AG08395 (cell line): Measurements from ENCODE around the gene MOB2.

Source experiments
- DNase-seq: peaks from one replicate; pipeline ENCODE4 v3.0.0; 2012; ENCODE audit warnings: mixed read lengths, low spot score

The MOB2 gene

DNA sequence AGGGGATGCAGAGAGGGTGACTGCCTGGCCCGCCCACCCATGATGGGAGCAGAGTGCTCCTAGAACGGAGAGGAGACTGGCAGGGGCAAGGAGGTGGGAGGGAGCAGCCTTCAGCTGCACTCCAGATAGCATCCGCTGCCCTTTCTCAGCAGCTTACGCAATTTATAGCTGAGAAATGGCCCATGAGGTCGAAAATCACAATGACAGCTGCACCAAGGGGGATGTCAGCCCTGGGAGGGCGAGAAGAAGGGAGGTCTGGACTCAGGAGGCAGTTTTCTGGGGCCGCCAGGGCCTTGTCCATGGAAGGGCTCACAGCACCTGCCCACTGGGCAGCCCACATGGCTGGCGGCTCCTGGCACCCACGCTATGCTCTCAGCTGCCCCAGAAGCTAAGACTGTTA is 17.6 kb upstream of the MOB2 start:
- DNase-seq, result no peak

DNA sequence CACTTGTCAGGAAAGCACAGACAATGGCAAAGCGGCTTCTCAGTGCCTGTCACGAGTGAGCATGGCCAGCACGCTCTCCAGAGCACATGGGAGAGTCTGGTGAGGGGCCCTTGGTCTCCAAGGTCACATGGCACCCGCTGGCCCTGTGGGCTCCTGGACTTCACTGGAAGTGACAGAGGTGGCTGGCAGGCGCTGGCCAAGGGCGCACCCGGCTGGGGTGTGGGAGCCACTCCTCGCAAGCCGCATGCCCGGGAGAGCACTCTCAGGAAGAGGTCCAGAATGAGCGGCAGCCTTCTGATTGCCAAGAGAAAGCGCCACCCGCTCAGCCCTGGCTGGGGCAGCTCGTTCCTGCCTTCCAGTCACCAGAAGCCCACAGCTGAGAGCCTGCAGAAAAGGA is 17.1 kb upstream of the MOB2 start:
- no peak for DNase-seq

DNA sequence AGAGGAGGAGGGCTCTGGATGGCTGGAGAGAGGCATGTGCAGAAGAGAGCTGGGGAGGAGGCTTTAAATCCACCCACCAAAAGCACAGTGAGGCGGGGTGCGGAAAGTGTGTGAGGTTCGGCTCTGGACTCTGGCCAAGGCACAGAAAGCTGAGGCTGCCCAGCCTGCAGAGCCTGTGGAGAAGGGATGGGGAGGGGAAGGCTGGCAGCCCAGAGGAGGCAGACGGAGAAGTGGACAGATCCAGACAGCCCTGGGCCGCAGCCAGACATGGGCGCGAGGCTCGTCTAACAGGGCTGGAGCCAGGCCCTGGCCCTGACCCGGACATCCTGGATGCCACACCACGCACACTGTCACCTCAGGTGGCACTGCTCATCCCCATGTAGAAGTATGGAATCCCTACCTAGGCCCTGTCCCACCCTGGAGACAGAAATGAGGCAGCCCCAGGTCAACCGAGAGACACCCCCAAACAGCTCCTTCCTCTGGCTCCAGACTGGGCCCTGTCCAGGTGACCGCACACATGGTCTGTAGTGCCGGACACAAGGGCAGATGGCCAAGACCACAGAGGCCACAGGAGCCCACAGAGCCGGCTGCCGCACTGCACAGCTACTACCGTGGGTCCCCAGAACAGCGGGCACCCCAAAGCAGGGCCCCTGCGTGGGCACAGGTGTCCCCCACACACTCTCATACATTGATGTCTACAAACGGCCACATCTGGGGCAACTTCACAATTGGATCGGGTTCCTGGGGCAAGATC is 16.6 kb upstream of the MOB2 start:
- no peak for DNase-seq

DNA sequence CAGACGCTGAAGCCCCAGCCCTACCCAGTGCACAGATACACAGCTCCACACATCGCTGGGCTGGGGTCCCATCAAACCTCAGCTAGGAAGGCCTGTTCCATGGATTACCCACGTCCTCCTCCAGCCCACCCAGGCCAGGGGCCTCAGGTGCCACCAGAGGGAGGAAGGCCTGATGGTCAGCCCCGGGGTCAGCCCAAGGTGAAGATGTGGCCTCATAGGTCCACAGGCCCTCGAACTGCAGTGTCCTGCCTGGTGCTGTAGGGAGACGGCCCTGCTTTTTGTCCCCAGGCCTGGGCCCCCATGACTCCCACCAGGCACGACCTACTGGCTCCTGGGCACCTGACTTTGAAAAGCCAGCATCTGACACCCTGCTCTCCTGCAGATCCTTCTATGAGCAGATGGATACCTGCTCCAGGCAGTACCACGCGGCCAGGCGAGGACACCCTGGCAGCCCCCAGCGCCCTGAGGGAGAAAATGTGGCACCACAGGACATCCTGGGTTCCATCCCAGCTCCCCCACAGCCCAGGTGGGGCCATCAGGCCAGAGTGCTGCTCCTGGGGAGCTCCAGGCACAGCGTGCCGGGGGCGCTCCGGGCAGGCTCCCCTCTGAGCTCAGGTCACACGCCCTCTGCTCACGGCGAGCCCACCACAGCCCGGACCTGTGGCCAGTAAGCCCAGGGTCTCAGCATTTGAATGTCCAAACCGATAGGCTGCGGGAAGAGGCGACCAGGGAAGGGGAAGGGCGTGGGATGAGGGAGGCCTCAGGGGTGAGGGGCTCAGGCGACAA is 15.8 kb upstream of the MOB2 start:
- DNase-seq, result no peak

DNA sequence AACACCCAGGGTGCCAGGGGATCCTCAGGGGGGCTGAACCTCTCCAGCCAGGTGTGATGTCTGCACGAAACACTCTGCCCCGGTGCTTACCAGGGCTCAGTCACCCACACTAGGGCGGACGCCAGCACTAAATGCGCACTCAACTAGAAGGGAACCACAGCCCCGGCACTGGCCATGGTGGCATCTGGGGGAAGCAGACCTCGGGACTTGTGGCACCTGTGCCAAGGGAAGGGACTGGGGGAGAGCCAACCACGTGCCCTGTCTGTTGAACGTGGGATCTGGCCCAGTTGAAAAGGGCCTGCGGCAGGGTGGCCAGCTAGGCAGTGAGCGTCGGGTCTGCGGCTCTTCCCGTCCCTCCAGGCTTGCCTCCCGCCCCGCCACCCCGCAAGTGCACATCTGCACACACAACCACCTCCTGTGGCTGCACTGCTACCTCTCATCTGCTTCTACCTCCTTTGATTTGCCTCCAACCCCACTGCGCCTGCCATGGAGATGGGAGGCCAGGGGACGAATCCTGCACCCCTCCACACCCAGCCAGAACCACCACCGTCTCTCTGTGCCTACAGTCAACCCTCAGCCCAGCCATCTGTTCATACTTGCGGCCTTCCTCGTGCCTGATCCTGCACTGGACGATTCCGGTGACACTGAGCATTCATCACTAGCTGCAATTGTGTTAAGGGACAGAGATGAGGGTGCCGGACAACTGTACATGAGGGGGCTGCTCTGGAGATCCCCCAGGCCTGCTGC is 15.0 kb upstream of the MOB2 start:
- no peak for DNase-seq

DNA sequence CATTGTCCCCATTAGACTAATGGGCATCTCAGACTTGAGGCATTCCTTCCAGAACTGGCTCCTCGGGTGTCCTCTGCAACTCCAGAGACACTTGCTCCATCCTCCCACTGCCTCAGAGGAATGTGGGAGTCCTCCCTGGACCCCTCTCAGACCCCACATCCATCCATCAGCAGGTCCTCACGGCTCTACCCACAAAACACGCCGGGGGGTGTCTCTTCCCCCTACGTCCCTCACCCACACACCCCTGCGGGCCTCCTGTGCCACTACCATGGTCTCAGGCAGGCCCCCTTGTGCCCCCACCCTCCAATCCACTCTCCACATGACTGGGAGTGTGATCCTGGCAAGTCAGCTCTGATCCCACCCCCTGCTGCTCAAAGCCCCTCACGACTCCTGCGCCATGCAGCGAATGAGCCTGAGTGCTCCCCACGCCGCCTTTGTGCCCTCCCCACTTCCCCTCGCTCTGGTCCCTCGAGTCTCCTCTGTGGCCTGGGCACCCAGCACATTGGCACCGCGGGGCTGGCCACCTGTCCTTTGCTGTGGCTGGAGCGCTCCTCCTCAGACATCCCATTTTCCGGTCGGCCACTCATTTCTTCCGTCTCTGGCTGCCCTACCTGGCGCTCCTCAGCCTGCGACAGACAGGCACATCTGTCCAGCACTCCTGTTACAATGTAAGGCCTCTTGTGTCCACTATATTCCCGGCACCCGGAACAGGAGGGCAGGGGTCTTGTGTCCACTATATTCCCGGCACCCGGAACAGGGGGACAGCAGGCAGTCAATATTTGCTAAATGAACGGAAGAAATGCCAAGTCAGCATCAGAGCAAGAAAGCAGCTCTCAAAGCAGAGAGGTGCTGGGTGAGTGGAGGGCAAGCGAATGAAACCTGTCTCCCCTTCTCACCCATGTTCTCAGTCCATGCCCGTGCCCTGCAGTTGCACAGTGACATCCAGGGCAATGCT is 14.2 kb upstream of the MOB2 start:
- DNase-seq, result no peak

DNA sequence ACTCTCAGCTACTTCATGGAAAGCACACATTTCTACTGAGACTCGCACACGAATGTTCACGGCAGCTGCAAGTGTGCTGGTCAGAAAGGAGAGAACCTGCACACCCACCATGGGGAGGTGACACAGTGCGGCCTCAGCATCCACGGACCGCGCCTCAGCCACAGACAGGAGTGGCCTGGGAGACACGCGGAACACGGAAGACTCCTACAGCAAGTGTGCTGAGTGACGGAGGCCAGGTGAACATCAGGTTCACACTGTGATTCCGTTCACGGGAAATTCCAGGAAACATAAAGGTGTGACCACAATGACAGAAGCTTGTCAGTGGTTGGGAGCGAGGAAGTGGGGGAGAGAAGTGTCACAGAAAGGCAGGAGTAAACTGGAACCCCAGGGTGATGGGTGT is 13.3 kb upstream of the MOB2 start:
- no peak for DNase-seq

DNA sequence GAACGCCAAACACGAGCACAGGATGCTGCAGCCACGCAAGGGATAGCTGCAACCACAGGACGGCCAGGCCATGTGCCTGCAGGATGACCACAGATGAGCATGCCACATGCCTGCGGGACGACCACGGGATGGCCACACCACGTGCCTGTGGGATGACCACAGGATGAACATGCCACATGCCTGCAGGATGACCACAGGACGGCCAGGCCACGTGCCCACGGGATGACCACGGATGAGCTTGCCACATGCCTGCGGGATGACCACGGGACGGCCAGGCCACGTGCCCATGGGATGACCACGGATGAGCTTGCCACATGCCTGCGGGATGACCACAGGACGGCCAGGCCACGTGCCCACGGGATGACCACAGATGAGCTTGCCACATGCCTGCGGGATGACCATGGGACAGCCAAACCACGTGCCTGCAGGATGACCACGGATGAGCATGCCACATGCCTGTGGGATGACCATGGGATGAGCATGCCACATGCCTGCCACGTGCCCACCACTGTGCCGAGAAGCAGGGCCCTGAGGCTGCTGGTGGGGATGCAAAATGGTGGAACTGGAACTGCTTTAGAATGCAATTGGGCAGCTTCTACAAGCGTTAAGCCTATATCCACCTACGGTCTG is 12.8 kb upstream of the MOB2 start:
- DNase-seq, result no peak

DNA sequence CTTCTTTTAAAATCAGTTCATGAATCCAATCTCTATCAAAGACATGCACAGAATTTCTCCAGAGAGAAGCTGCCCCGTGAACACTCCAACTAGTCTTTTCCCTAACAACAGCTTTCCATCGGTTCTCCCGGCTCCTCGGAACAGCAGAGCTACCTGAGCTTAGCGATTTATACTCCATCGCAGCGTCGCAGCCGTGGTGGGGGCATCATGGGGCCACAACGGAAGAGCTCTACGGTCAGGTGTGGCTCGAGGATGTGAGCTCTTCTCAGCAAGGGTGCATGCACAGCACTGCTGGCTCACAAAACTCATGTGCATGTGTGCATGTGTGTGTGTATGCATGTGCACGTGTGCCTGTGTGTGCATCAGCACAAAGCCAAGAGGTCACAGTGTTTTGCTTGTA is 11.7 kb upstream of the MOB2 start:
- no peak for DNase-seq

DNA sequence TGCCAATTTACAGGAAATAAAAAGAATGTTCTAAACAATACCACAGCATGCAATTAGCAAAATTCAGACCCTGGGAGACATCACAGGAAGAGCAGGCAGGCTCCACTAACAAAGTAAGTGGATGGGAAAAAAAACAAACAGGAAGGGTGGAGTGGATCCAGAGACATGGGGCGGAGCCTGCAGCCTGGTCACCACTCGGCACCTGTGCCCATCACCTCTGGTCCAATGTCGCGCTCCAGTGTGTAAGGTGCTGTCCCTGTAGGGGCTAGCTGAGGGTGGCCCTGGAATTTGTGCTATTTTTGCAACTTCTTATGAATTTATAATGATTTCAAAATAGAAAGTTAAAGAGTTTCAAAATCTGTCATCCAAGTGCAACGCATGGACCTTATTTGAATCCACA is 11.0 kb upstream of the MOB2 start:
- no peak for DNase-seq

DNA sequence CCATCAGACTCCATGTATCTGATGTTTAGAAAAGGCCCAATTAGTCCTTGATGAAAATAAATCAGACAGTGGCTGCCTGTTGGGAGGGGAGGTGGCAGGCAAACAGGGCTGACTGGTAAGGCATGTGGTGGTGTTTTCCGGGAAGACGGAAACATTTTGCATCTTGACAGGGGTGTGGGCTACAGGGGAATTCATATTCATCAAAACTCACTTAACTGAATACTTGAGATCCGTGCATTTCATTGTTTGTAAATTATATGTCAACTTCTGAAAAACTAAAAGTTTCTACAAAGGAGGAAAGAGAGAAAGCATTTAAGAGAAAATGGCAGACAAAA is 10.1 kb upstream of the MOB2 start:
- no peak for DNase-seq

DNA sequence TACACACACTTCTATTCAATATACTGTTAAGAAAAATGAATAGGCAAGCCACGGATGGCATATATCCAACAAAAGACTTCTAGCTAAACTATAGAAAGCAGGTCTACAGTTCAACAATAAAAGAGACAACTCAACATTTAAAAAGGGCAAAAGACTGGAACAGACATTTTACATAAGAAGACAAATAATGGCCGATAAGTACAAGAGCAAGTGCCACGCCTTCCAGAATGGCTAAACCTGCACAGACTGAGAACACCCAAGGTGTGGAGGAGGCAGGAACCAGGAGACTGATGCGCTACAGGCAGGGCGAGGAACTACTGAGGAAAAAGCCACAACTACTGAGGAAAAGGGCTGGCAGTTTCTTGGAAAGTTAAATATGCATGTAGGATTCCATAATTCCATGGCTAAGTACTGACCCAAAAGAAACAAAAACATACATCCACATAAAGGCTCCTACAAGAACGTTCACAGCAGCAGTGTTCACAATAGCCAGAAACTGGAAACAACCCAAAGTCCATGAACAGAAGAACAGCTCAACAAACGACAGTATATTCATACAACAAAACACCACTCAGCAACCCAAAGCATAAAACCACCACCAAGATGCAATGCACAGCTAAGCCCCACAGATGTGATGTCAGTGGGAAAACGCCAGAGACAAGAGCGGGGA is 9.6 kb upstream of the MOB2 start:
- DNase-seq, result no peak

DNA sequence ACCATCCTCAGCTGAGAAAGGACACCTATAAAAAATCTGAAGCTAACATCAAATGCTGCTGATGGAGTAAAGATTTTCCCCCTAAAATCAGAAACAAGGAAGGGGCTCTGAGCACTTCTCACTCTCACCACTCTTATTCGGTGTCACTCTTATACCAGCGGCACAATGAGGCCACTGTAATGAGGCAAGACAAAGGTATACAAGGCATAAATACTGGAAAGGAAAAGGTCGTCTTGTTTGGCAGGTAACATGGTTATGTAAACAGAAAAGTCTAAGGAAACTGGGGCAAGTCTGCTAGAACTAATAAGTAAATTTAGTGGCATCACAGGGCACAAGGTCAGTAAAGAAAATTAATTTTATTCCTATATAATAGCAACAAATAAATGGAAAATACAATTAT is 8.1 kb upstream of the MOB2 start:
- DNase-seq, result no peak

DNA sequence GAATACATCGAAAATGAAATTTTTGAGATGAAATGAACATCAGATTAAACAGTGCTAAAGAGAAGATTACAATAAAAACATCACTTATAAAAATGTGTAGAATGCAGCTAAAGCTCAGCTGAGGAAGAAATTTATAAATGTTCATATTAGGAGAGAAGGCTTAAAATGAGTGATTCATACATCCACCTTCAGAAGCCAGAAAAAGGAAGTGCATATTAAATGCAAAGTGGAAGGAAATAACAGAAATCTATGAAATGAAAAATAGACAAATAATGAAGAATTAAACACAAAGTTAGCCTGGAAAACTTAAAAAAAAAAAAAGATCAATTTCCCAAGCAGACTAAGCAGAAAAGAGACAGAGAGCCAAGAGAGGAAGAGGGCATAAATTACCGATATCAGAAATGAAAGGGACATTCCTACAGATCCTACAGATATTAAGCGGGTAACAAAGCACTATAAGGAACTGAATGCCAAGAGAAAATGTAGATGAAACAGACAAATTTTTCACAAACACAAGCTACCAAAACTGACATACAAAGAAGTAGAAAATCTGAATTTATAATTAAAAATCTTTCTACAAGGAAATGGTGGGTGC is 7.2 kb upstream of the MOB2 start:
- no peak for DNase-seq

DNA sequence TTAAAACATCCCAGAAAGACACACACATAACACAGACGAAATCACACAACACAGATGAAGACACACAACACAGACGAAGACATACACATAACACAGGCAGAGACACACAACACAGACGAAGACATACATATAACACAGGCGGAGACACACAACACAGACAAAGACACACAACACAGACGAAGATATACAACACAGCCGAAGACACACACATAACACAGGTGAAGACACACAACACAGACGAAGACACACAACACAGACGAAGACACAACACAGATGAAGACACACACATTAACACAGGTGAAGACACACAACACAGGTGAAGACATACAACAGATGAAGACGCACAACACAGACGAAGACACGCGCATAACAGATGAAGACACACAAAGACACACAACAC is 4.8 kb upstream of the MOB2 start:
- no peak for DNase-seq

DNA sequence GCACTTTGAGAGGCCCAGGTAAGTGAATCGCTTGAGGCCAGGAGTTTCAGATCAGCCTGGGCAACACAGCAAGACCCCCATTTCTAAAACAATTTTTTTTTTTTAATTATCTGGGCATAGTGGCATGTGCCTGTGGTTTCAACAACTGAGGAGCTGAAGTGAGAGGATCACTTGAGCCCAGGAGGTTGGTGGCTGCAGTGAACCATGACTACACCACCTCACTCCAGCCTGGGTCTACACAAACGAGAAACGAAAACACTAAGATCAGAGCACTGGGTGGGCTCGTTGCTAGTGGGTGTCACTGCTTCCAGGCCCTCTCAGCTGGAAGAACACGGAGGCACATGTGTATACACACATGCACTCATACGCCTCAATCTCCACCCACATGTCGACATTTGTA is 4.1 kb upstream of the MOB2 start:
- DNase-seq, result no peak

DNA sequence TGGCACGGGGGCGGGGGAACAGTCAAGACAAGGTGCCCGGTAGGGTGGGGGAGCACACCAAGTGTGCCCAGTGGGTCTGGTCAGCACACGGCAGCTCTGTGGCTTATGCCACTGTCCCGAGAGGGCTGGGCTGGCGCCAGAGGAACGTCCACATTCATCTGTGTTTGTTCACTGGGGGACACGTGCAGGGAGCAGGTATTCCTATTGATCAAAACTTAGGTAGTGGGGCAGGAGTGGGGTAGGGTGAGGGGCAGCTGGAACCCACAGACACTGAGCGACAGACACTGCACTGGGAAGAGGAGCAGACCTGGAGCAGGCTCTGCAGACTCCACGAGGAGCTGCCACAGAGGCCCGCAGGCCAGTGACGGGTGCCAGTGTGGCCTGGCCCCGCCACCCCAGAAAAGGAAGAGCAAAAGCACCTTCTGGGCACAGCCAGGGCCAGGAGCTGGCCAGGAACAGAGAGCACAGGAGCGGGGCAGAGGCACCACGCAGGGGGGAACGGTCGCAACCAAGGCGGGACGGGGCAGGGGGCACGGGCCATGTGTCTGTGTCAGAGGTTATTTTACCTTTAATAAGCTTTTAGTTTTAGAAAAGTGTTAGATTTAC is 2.1 kb upstream of the MOB2 start:
- no peak for DNase-seq

DNA sequence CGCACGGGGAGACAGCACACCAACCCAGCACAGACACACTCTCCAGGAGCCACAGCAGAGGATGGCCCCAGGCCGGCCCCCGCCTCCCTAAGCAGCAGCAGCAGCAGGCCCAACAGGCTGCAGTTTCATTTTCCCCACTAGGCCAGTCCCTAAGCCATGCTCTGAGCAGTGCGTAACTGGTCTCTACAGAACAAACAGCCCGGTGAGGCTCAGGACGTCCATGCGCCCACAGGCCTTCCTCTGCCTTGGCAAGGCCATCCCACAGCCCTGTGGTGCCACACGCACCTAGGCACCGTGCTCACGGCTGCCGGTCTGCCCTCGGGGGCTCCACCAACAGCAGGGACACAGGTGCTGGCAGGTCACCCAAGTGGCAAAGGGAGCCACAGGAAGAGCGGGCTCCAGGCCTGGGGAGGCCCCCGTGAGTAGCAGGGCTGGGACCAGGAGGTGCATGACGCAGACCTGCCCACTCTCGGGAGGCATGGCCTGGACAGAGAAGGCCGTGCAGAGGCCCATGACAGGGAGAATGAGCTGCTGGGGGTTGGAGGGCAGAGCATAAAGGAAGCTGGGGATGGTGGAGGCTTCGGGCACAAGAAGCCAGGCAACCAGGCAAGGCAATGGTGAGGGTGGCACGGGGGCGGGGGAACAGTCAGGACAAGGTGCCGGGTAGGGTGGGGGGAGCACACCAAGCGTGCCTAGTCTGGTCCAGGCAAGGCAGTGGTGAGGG is 1.4 kb upstream of the MOB2 start:
- no peak for DNase-seq

DNA sequence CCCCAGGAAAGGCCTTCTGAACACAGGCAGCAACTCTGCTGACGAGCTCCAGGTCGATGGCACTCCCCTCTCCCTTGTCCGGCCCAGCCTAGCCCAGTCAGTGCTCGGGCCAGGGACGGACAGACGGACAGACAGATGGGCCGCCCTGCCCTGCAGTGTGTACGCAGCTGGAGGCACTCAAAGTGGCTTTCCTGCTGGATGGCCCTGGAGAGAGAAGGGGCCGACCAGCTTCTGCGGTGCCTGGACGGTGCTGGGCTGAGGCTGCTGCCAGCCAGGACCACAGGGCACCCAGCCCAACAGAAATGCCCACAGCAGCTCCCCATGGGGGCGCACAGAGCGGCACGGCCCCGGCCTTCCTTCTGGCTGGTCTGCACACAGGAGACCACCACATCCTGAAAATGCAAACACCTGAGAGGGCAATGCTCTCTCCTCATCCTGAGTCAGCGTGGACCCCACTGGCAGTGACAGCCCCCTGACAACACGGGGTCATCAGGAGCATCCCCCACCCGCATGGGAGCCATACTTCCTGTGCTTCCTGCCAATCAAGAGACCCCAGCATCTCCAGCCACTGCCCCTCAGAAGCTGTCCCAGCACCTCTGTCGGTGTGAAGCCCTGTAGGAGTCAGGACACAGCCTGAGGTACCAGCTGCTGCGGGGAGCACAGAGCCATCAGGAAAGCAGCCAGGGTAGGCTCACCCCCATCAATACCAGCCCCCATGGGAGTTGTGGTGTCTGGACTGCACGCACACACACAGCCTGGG is 692 bp upstream of the MOB2 start:
- no peak for DNase-seq
